Mucosa of stomach (tissue), 1 donor: ENCODE measurements around the gene FAM174C.

Experiments
- H3K27me3 ChIP-seq: one replicate; pipeline ENCODE4 v1.7.0; 2013; ENCODE audit warnings: mild to moderate bottlenecking, low read length; ENCODE audit not compliant: control insufficient read depth, insufficient read depth
- H3K36me3 ChIP-seq: one replicate; pipeline ENCODE4 v1.7.0; 2013; ENCODE audit warnings: low read length; ENCODE audit not compliant: control insufficient read depth, insufficient read depth
- H3K4me1 ChIP-seq: one replicate; pipeline ENCODE4 v1.7.0; 2013; ENCODE audit warnings: mild to moderate bottlenecking, low read length; ENCODE audit not compliant: control insufficient read depth, insufficient read depth
- H3K4me3 ChIP-seq: one replicate; pipeline ENCODE4 v1.7.0; 2013; ENCODE audit warnings: low read length
- H3K9ac ChIP-seq: one replicate; pipeline ENCODE4 v1.7.0; 2013; ENCODE audit warnings: mild to moderate bottlenecking, low read length, moderate library complexity
- H3K9me3 ChIP-seq: one replicate; pipeline ENCODE4 v1.7.0; 2013; ENCODE audit warnings: mild to moderate bottlenecking, low read length, moderate library complexity; ENCODE audit not compliant: control insufficient read depth
- donor health status: Pancreatic carcinoma.

Gene FAM174C

GRCh38 chr19:1262623-1263123 lies 12.7 kb upstream of the FAM174C start:
- Histone ChIP-seq H3K9me3 (no peaks in the 10 kb centered on the region), H3K27me3 (no peaks in the 10 kb centered on the region), H3K4me1 (peaks cover 83% of the 10 kb centered on the region), H3K36me3 (peaks cover 5% of the 10 kb centered on the region), H3K9ac (peak overlapping the region; percentile 71), H3K4me3 (no peak overlapping the region)

- Histone ChIP-seq H3K9ac (peak overlapping the region; percentile 71), H3K4me1 (peaks cover 83% of the 10 kb centered on the region), H3K9me3 (no peaks in the 10 kb centered on the region), H3K4me3 (no peak overlapping the region), H3K36me3 (no peaks in the 10 kb centered on the region), H3K27me3 (no peaks in the 10 kb centered on the region)
Measured at GRCh38 chr19:1263188-1263587, 12.1 kb upstream of the FAM174C start.

DNA sequence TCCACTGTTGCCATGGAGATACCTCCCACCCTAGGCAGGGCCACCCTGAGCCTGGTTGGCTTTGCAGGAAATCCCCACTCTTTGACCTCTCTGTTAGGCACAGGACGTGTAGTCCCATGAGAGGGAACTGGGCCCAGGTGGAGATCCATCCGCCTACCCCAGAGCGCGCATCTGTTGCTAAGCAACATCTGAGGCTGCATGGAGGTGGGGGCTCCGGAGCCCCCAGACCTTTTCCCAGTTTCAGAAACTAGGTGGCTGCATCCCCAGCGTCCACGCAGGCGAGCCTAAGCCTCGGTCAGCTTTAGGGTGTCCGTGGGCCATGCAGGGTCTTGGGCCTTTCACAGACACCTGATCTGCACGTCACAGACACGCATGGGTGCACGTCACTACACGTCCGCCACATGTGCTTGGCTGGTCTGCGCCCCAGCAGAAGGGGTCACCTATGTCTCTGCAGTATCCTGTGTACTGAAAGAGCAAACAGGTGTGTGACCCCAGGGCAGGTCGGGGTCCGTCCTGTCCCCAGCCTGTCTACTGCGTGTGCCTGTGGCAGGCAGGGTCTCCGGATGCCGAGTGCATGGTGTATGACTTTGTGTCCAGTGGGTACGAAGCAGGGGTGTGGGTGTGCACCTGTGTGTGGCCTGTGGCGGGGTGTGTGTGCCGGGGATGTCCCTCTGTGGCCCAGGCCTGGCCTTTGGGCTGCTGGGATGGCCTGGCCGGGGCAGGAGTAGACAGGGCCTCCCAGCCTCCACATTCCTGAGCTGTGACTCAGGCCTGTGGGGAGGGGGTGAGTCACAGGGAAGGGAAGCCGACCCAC lies 10.3 kb upstream of the FAM174C start:
- Histone ChIP-seq H3K9ac (no peak overlapping the region), H3K27me3 (no peaks in the 10 kb centered on the region), H3K36me3 (no peaks in the 10 kb centered on the region), H3K9me3 (no peaks in the 10 kb centered on the region), H3K4me1 (peaks cover 76% of the 10 kb centered on the region), H3K4me3 (peak overlapping the region; percentile 25)

- no peaks in the 10 kb centered on the region for H3K36me3 ChIP-seq
- peaks cover 76% of the 10 kb centered on the region for H3K4me1 ChIP-seq
- H3K4me3 ChIP-seq = no peak overlapping the region
- no peak overlapping the region for H3K9ac ChIP-seq
- no peaks in the 10 kb centered on the region for H3K27me3 ChIP-seq
- H3K9me3 ChIP-seq = no peaks in the 10 kb centered on the region
Measured at GRCh38 chr19:1265615-1266128, 9.7 kb upstream of the FAM174C start.

DNA sequence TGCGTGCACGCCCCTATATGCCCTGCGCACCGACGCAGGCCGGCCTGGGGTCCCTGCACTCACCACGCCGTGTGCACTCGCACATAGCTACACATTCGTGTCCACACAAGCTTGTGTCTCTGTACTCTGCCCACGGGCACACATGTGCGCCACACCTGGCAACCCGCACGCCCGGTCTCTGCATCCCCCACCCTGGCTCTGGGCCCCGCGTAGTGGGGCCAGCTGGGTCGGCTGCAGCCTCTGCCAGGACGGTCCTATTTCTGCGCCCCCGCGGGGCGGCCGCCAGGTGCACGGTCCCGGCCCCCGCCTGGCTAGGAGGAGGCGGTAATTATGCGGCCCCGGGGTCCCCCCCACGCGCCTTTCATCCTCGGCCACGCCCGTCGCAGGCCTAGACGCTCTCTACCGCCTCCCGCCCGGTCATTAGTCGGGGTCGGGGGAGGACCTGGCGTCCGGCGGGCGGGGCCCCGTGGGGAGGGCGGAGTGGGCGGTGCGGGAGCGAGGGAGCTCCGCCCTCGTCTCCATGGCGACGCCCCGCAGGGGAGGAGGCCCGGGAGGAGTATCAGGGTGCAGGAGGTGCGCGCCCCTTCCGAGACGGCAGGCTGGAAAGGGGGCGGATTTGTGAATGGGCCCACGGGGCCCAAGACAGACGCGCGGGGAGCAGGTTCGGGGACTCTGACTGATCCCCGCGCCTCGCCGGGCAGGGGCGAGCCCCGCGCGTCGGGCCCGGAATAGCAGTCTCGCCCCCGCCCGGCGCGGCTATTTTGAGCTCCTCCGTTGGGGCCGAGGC lies 9.0 kb upstream of the FAM174C start:
- H3K4me3 ChIP-seq = no peak overlapping the region
- no peaks in the 10 kb centered on the region for H3K9me3 ChIP-seq
- H3K27me3 ChIP-seq = no peaks in the 10 kb centered on the region
- peak overlapping the region; percentile 34 for H3K9ac ChIP-seq
- peaks cover 79% of the 10 kb centered on the region for H3K4me1 ChIP-seq
- peaks cover 6% of the 10 kb centered on the region for H3K36me3 ChIP-seq

DNA sequence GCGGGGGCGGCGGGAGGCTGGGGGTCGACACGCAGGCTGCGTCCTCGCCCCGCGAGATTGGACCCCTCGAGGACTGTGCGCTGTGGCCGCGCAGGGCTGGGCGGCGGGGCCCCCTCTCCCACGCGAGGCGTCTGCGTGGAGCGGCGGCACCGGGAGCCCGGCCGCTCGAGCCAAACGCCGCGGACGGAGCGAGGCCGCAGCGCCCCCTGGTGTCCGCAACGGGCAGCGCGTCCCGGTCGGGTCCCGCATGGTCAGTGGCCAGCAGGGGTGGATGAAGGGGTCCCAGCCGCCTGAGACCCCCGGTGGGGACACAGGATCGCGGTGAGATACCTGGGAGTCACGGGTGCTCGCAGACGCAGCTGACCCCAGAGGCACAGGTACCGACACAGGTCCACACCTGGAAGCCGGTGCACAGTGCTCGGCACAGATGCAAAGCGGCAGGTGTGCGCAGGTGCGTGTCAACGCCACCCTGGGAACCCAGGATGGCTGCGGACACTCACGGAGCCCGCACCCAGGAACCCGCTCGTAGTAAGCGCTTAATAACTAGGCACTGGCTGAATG lies 8.3 kb upstream of the FAM174C start:
- Histone ChIP-seq H3K4me3 (peak overlapping the region; percentile 25), H3K36me3 (peaks cover 12% of the 10 kb centered on the region), H3K9me3 (no peaks in the 10 kb centered on the region), H3K9ac (peak overlapping the region; percentile 34), H3K27me3 (no peaks in the 10 kb centered on the region), H3K4me1 (peaks cover 79% of the 10 kb centered on the region)

DNA sequence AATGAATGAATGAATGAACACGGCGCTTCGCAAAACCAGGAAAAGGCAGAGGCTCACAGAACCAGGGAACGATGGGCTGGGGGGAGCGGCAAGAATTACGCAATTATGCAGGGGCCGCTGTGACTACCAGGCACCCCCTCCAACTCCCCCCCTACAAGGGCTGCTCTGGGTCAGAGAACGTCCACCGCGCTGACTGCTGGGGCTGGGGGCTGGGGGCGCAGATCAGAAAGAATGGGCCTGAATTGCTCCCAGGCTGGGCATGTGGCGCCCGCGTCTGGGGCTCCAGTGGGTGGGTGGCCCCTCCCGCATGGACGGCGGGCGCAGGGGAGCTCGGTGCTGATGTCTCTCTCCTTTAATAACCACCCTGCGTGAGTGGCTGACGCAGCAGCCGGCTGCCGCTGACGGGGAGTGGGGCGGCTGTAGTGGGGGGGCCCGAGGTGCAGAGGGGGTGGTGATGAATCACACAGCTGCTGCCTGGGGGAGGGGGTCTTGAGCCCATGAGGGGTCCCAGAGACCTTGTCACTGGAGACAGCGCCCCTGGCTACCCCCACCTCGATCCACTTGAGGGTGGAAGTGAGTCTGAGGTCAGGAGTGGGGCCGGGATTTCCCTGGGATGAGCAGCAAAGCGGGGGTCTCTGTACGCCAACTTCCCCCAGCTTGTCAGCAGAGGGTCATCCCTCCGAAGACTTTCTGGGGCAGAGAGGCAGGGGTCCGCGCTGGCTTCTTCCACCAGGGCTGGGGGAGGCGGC lies 7.7 kb upstream of the FAM174C start:
- Histone ChIP-seq H3K4me1 (peaks cover 79% of the 10 kb centered on the region), H3K27me3 (no peaks in the 10 kb centered on the region), H3K9ac (peak overlapping the region; percentile 15), H3K4me3 (peak overlapping the region; percentile 25), H3K36me3 (peaks cover 19% of the 10 kb centered on the region), H3K9me3 (no peaks in the 10 kb centered on the region)

DNA sequence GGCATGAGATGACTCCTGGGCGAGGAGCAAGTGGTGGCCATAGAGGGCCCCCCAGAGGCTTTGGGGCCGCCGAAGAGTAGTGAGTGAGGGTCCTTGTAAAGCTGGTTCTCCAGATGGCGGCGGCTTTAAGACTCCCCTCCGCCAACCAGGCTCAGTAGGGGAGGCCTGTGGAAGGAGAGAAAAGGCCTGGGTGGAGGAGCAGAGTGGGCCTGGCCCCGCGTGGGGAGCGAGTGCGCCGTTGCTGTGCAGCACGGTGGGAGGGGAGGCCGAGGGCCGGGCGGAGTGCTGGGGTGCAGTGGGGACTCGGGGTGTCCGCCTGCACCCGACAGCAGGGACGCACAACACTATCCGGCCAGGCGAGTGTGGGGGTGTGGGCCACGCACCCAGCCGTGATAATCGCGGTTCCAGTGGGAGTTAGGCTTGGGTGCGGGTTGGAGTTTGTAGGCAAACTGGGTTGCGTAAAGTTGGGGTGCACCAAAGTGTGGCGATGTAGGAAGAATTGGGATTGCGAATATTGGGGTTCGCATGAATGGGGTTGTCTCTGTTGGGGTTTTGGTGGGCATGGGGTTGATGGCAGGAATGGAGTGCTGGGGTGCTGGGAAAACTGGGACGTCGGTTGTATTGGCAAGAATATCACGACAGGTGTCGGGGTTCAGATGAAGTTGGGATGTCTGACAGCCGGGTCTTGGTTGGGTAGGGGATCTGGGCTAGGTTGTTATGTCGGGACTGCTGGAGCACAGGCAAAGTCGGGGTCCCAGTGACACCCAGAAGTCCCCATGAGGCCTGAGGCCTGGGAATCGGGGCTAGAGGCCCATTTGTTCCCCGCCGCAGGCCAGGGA lies 6.9 kb upstream of the FAM174C start:
- Histone ChIP-seq H3K4me1 (peaks cover 79% of the 10 kb centered on the region), H3K9ac (peak overlapping the region; percentile 8), H3K36me3 (peaks cover 27% of the 10 kb centered on the region), H3K4me3 (no peak overlapping the region), H3K27me3 (no peaks in the 10 kb centered on the region), H3K9me3 (no peaks in the 10 kb centered on the region)

DNA sequence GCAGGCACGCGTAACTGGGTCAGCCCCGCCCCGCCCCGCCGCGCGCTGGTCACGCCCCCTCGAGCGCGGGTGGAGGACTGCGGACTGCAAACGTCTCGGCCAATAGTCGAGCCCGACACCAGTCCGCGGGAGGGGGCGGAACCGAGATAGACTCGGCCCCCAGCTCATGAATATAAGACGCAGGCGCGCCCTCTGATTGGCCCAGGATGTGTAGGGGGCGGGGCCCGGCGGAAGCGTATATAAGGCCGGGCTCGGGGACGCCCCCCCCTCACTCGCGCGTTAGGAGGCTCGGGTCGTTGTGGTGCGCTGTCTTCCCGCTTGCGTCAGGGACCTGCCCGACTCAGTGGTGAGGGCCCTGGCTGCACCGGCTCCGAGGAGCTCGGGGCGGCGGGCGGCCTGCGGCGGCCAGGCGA lies 6.3 kb upstream of the FAM174C start, which contains the start of gene CIRBP:
Gene CIRBP, plus strand, starts transcription at position 268 of the 413 bp plus-strand sequence. CDS start 1,602 bp downstream, outside the sequence.
- Histone ChIP-seq H3K9me3 (no peaks in the 10 kb centered on the region), H3K27me3 (no peaks in the 10 kb centered on the region), H3K9ac (peak within 1 kb of the TSS; percentile 80), H3K36me3 (peaks cover 33% of the 10 kb centered on the region), H3K4me3 (peak within 1 kb of the TSS; percentile 96), H3K4me1 (peaks cover 84% of the 10 kb centered on the region)

GRCh38 chr19:1269478-1270212 lies 5.7 kb upstream of the FAM174C start:
- Histone ChIP-seq H3K4me1 (peaks cover 86% of the 10 kb centered on the region), H3K36me3 (peaks cover 39% of the 10 kb centered on the region), H3K4me3 (peak overlapping the region; percentile 96)

More at GRCh38 chr19:1269478-1270212, 5.7 kb upstream of the FAM174C start:
- no peaks in the 10 kb centered on the region for H3K27me3 ChIP-seq
- no peaks in the 10 kb centered on the region for H3K9me3 ChIP-seq
- peak overlapping the region; percentile 80 for H3K9ac ChIP-seq
